Measurements from ENCODE around the gene NDUFC1.
"Not testable (repeated sequence)": the region's sequence is repeated elsewhere in the genome, so short reads cannot be mapped to it uniquely, and the experiment has no call there.

DNA sequence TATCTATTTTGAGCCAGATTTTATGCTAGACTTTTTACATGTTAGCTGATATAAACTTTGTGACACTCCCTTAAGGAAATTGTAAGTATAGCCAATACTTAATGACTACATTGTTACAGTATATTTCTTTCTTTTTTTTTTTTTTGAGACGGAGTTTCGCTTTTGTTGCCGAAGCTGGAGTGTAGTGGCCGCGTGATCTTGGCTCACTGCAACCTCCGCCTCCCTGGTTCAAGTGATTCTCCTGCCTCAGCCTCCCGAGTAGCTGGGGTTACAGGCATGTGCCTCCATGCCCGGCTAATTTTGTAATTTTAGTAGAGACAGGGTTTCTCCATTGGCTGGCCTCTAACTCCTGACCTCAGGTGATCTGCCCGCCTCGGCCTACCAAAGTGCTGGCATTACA is 11.1 kb upstream of the NDUFC1 start:
- TF ChIP-seq GABPB1 (CRISPR knock-in tag; IDR thresholded peaks at IDR 0.05); CTCF (IDR thresholded peaks at IDR 0.05); JUN (CRISPR knock-in tag; IDR thresholded peaks at IDR 0.05); NFYB (CRISPR knock-in tag; conservative IDR thresholded peaks at IDR 0.05; ENCODE audit: low read depth); TEAD4 (CRISPR knock-in tag; IDR thresholded peaks at IDR 0.05); FOXK1 (CRISPR knock-in tag; IDR thresholded peaks at IDR 0.05); ATF2 (CRISPR knock-in tag; IDR thresholded peaks at IDR 0.05; ENCODE audit: borderline replicate concordance, low read depth); NR2C2 (CRISPR knock-in tag; IDR thresholded peaks at IDR 0.05); NR1H2 (CRISPR knock-in tag; IDR thresholded peaks at IDR 0.05): not testable (repeated sequence)
- TF ChIP-seq, protein P1, sequence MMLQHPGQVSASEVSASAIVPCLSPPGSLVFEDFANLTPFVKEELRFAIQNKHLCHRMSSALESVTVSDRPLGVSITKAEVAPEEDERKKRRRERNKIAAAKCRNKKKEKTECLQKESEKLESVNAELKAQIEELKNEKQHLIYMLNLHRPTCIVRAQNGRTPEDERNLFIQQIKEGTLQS (CRISPR knock-in tag; conservative IDR thresholded peaks at IDR 0.05): not testable (repeated sequence)
- TF ChIP-seq, protein P2, sequence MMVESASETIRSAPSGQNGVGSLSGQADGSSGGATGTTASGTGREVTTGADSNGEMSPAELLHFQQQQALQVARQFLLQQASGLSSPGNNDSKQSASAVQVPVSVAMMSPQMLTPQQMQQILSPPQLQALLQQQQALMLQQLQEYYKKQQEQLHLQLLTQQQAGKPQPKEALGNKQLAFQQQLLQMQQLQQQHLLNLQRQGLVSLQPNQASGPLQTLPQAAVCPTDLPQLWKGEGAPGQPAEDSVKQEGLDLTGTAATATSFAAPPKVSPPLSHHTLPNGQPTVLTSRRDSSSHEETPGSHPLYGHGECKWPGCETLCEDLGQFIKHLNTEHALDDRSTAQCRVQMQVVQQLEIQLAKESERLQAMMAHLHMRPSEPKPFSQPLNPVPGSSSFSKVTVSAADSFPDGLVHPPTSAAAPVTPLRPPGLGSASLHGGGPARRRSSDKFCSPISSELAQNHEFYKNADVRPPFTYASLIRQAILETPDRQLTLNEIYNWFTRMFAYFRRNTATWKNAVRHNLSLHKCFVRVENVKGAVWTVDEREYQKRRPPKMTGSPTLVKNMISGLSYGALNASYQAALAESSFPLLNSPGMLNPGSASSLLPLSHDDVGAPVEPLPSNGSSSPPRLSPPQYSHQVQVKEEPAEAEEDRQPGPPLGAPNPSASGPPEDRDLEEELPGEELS (CRISPR knock-in tag; IDR thresholded peaks at IDR 0.05): not testable (repeated sequence)
- TF ChIP-seq, protein P3, sequence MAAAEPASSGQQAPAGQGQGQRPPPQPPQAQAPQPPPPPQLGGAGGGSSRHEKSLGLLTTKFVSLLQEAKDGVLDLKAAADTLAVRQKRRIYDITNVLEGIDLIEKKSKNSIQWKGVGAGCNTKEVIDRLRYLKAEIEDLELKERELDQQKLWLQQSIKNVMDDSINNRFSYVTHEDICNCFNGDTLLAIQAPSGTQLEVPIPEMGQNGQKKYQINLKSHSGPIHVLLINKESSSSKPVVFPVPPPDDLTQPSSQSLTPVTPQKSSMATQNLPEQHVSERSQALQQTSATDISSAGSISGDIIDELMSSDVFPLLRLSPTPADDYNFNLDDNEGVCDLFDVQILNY (CRISPR knock-in tag; IDR thresholded peaks at IDR 0.05): not testable (repeated sequence)

Data from WTC11 (cell line).